Spinal cord (tissue), 10 donors: ENCODE results near the gene CDV3. TPM values are rescaled to one million over a fixed set of nuclear protein-coding genes. Genes with fewer than 3 reads are reported as not detected.
"Not testable (repeated sequence)": the region's sequence is repeated elsewhere in the genome, so short reads cannot be mapped to it uniquely, and the experiment has no call there.

ENCODE experiments used
- DNase-seq, 6 donors: peaks; one replicate each; pipeline versions ENCODE4 v3.0.0 to v3.0.0-alpha.2; 2013 to 2015; ENCODE audit warnings: low spot score in 6 of 6, low read depth in 4 of 6
- H3K27ac ChIP-seq: one replicate; pipeline ENCODE4 v1.5.1; 2013; ENCODE audit warnings: low read depth, low read length, control low read depth
- H3K27me3 ChIP-seq: one replicate; pipeline ENCODE4 v1.6.1; 2013; ENCODE audit warnings: low read length; ENCODE audit not compliant: control insufficient read depth, insufficient read depth
- H3K36me3 ChIP-seq: one replicate; pipeline ENCODE4 v1.6.1; 2013; ENCODE audit warnings: low read length; ENCODE audit not compliant: control insufficient read depth, insufficient read depth
- H3K4me1 ChIP-seq: one replicate; pipeline ENCODE4 v1.6.1; 2013; ENCODE audit warnings: low read length; ENCODE audit not compliant: control insufficient read depth, insufficient read depth
- H3K4me3 ChIP-seq: one replicate; pipeline ENCODE4 v1.5.1; 2013; ENCODE audit warnings: low read depth, low read length, control low read depth
- H3K9me3 ChIP-seq: one replicate; pipeline ENCODE4 v1.6.1; 2013; ENCODE audit warnings: low read length; ENCODE audit not compliant: control insufficient read depth, insufficient read depth
- WGBS: methylation state at CpG from one replicate; pipeline ENCODE4 v1.1.5; 2013; ENCODE audit warnings: missing lambda C conversion rate; ENCODE audit not compliant: insufficient coverage; 5-methylcytosine and 5-hydroxymethylcytosine counted together
- long read RNA-seq, 4 donors: transcript quantifications; one replicate each; lab custom pipeline, GENCODE V29; 2026
- polyA plus RNA-seq, 2 donors: library from polyadenylated mRNA; unstranded; fragments of 120-200 nt; gene quantifications; one replicate each; pipeline ENCODE4 v1.2.1, GENCODE V29; 2013; ENCODE audit not compliant: insufficient read length in 2 of 2
- total RNA-seq, 2 donors: library from RNA; depleted of rRNA in 1 of 2; stranded (reverse); fragments of 120-200 nt in 1 of 2; fragments of >200 nt in 1 of 2; gene quantifications; one replicate each; pipeline versions ENCODE4 v1.2.3 to v1.2.4, GENCODE V29; 2013 to 2014
- donor health status: healthy.

Gene CDV3
- total RNA-seq = 100 to 1,000 TPM; 135 to 166 TPM
- polyA plus RNA-seq = 100 to 1,000 TPM in 1 of 2 donors, 10 to 100 TPM in 1; 93.8 to 110 TPM
- long read RNA-seq, donor 1, transcript CDV3-203 (5 exons, 955 nt) = major isoform, 7 of 22 reads
- long read RNA-seq, donor 1, partial matches to known transcripts = 12 of 22 reads
- long read RNA-seq, donor 1, other reads (novel, unspliced or antisense) = 0 of 22 reads
- long read RNA-seq, donor 2, transcript CDV3-203 (5 exons, 955 nt) = major isoform, 7 of 14 reads
- long read RNA-seq, donor 2, partial matches to known transcripts = 7 of 14 reads
- long read RNA-seq, donor 2, other reads (novel, unspliced or antisense) = 0 of 14 reads
- long read RNA-seq, donor 3, transcript CDV3-203 (5 exons, 955 nt) = major isoform, 7 of 17 reads
- long read RNA-seq, donor 3, partial matches to known transcripts = 7 of 17 reads
- long read RNA-seq, donor 3, other reads (novel, unspliced or antisense) = 0 of 17 reads
- long read RNA-seq, donor 4, transcript CDV3-203 (5 exons, 955 nt) = major isoform, 13 of 28 reads
- long read RNA-seq, donor 4, partial matches to known transcripts = 13 of 28 reads
- long read RNA-seq, donor 4, other reads (novel, unspliced or antisense) = 0 of 28 reads

- H3K4me1 ChIP-seq = no peaks in the 10 kb centered on the region
Observed at GRCh38 chr3:133573629-133574194, at the start of gene CDV3. Gene CDV3 (plus strand): TSS chr3:133573686. CDS start chr3:133574045, 359 bp downstream.

GRCh38 chr3:133523758-133524157 is 49.7 kb upstream of the CDV3 start:
- DNase-seq, H3K27me3 ChIP-seq, H3K27ac ChIP-seq, H3K9me3 ChIP-seq, H3K4me1 ChIP-seq, H3K4me3 ChIP-seq, H3K36me3 ChIP-seq: not testable (repeated sequence)
- WGBS = 83% methylated on average over 1 of the region's 3 CpGs

More at GRCh38 chr3:133573629-133574194, at the start of gene CDV3:
- Histone ChIP-seq H3K4me3 (peak within 1 kb of the TSS; percentile 82), H3K36me3 (peaks cover 4% of the 10 kb centered on the region), H3K27me3 (no peaks in the 10 kb centered on the region), H3K27ac (peak within 1 kb of the TSS; percentile 94), H3K9me3 (no peaks in the 10 kb centered on the region)
- DNase-seq = no peak
- WGBS = 0% methylated on average over 81 of the region's 81 CpGs

- no peak for DNase-seq
- Histone ChIP-seq H3K4me3 (no peak overlapping the region), H3K36me3 (no peaks in the 10 kb centered on the region), H3K27ac (no peak overlapping the region), H3K27me3 (no peaks in the 10 kb centered on the region), H3K9me3 (no peaks in the 10 kb centered on the region), H3K4me1 (peaks cover 3% of the 10 kb centered on the region)
Observed at GRCh38 chr3:133525435-133525834, 48.1 kb upstream of the CDV3 start.

- Histone ChIP-seq H3K9me3 (no peaks in the 10 kb centered on the region), H3K27ac (no peak overlapping the region), H3K4me3 (no peak overlapping the region), H3K27me3 (no peaks in the 10 kb centered on the region), H3K4me1 (peaks cover 3% of the 10 kb centered on the region), H3K36me3 (no peaks in the 10 kb centered on the region)
- peak in 2 of 6 donors; percentile 19 to 51 for DNase-seq
- WGBS = 17% methylated on average over 1 of the region's 6 CpGs
Observed at GRCh38 chr3:133527081-133527715, 46.3 kb upstream of the CDV3 start.

GRCh38 chr3:133529809-133530208 is 43.7 kb upstream of the CDV3 start:
- DNase-seq = no peak
- H3K27me3 ChIP-seq = no peaks in the 10 kb centered on the region
- WGBS = 100% methylated on average over 2 of the region's 2 CpGs

GRCh38 chr3:133531981-133532380 is 41.5 kb upstream of the CDV3 start:
- Histone ChIP-seq H3K4me3 (no peak overlapping the region), H3K36me3 (no peaks in the 10 kb centered on the region), H3K27me3 (no peaks in the 10 kb centered on the region), H3K9me3 (no peaks in the 10 kb centered on the region), H3K27ac (no peak overlapping the region), H3K4me1 (peaks cover 12% of the 10 kb centered on the region)
- 93% methylated on average over 3 of the region's 5 CpGs for WGBS
- DNase-seq = no peak

More at GRCh38 chr3:133529809-133530208, 43.7 kb upstream of the CDV3 start:
- no peaks in the 10 kb centered on the region for H3K36me3 ChIP-seq
- no peak overlapping the region for H3K27ac ChIP-seq
- H3K9me3 ChIP-seq = no peaks in the 10 kb centered on the region
- peaks cover 3% of the 10 kb centered on the region for H3K4me1 ChIP-seq
- no peak overlapping the region for H3K4me3 ChIP-seq

- Histone ChIP-seq H3K27ac (no peak overlapping the region), H3K4me1 (peaks cover 9% of the 10 kb centered on the region), H3K4me3 (no peak overlapping the region), H3K9me3 (no peaks in the 10 kb centered on the region), H3K27me3 (no peaks in the 10 kb centered on the region), H3K36me3 (no peaks in the 10 kb centered on the region)
- 100% methylated on average over 1 of the region's 5 CpGs for WGBS
- no peak for DNase-seq
Observed at GRCh38 chr3:133532951-133533350, 40.5 kb upstream of the CDV3 start.

GRCh38 chr3:133535971-133536881 is 37.3 kb upstream of the CDV3 start:
- Histone ChIP-seq H3K27ac (peak overlapping the region; percentile 67), H3K4me1 (peaks cover 9% of the 10 kb centered on the region), H3K9me3 (no peaks in the 10 kb centered on the region), H3K36me3 (no peaks in the 10 kb centered on the region), H3K4me3 (no peak overlapping the region), H3K27me3 (no peaks in the 10 kb centered on the region)
- WGBS = 10% methylated on average over 1 of the region's 1 CpG
- DNase-seq = peak in 5 of 6 donors; percentile 39 to 84 (median 53)

- not testable (repeated sequence) for H3K27me3 ChIP-seq, H3K4me1 ChIP-seq, DNase-seq, H3K9me3 ChIP-seq, H3K36me3 ChIP-seq, H3K4me3 ChIP-seq
- 96% methylated on average over 9 of the region's 11 CpGs for WGBS
- H3K27ac ChIP-seq = peak overlapping the region; percentile 26
Observed at GRCh38 chr3:133537131-133537530, 36.4 kb upstream of the CDV3 start.
